ENCODE results near the gene NFU1. TPM values are rescaled to one million over a fixed set of nuclear protein-coding genes. Genes with fewer than 3 reads are reported as not detected.

NFU1 gene
- total RNA-seq, result 42.6 and 44.9 TPM in 2 replicates

GRCh38 chr2:69436938-69437750 is at the start of gene NFU1:
Gene NFU1, minus strand, starts transcription at chr2:69437435. Its CDS starts 13 bp downstream, at chr2:69437422.
- peak; percentile 98 for DNase-seq

GRCh38 chr2:69483696-69484095 is 46.5 kb upstream of the NFU1 start:
- peak; percentile 11 for DNase-seq

DNA sequence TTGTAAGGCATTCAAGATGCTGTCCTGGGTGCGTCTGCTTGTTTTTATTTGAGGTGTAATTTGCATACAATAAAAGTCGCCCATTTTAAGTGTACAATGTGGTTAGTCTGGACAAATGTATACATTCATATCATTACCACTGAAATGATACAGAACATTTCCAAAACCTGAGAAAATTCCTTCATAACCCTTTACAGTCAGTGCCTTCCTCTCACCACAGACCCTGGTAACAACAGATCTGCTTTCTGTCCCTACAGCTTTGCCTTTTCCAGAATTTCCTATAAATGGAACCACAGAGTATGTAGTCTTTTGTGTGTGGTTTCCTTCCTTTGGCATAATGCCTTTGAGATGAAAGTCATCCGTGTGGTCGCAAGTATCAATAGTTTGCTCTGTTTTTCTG is 45.8 kb upstream of the NFU1 start:
- DNase-seq, result peak; percentile 75

- peak; percentile 8 for DNase-seq
Measured at GRCh38 chr2:69482471-69482870, 45.2 kb upstream of the NFU1 start.

- no peak for DNase-seq
Measured at GRCh38 chr2:69481421-69481820, 44.2 kb upstream of the NFU1 start.

- no peak for DNase-seq
Measured at GRCh38 chr2:69477627-69478026, 40.4 kb upstream of the NFU1 start.

DNA sequence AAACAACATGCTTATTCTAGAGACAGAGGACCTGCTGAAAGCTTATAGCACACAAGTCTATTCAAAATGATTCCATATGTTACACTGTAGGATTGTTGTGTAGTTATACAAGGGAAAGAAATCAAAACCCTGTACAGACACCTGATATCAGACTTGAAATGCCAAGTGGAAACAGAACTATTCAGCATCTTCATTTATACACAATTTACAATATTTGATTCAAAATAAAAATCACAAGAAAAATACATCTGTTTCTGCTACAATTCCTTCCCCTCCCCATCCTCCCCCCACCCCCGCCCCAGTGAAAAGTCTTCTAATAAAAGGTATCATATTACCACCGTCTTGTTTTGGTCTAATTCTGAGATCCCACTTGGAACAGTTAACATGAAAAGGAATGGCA is 37.5 kb upstream of the NFU1 start:
- no peak for DNase-seq

GRCh38 chr2:69471793-69472192 is 34.6 kb upstream of the NFU1 start:
- no peak for DNase-seq

DNA sequence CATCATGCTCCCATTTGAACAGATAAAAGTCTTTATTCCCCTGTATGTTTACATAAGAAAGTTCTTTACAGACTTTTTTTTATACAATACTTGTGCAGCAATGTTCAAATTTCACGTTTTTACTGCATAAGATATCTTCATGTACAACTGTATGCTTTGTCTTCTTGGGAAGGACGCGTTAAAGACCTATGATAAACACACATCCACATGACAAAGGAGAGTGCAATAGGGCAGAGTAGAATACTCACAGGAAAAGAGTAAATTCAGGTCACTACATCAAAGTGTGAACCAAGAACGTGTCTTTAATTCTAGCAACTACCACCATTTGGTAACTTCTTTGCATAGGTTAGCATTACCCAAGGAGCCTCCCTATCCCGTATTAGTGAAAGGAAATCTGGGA is 33.7 kb upstream of the NFU1 start:
- no peak for DNase-seq

GRCh38 chr2:69469784-69470183 is 32.5 kb upstream of the NFU1 start:
- no peak for DNase-seq

- no peak for DNase-seq
Measured at GRCh38 chr2:69469375-69469774, 32.1 kb upstream of the NFU1 start.

DNA sequence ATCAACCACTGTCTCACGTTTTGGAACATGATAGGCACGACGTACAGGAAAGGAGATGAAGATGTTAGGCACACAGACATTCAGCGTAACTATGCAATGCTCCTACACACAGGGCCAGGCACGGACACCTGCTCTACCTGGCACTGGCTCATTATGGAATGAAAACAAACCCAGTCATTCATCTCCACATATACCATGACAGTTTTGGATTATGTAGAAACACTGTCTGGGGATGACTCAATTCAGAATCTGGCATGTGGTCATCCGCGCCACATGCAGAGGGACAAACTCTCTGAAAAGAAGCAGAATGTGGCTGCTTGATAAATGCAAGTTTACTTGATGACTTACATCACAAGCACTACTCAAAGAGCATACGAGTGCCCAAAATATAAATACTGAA is 29.5 kb upstream of the NFU1 start:
- DNase-seq, result no peak

GRCh38 chr2:69465513-69466456 is 28.6 kb upstream of the NFU1 start:
- DNase-seq, result no peak

DNA sequence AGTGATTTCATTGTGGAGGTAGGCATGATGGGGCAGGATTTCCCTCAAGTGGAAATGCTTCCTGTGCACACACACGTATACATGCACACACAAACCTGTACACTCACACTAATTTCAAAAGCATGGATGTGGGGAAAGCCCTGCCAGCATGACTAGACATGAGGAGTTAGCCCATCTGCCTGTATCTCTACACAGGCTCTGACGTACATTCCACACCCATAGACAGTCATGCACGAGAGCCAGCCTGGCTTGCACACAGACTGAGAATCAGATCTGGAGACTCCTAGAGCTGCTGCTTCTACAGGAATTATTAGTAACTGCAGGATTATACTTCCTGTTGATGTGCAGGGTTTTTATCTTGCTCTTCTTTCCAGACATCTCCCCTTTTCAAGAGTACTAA is 27.3 kb upstream of the NFU1 start:
- no peak for DNase-seq

GRCh38 chr2:69462780-69463179 is 25.5 kb upstream of the NFU1 start:
- no peak for DNase-seq

GRCh38 chr2:69461404-69461803 is 24.2 kb upstream of the NFU1 start:
- DNase-seq, result no peak

GRCh38 chr2:69459936-69460335 is 22.7 kb upstream of the NFU1 start:
- DNase-seq, result no peak

GRCh38 chr2:69456950-69457445 is 19.8 kb upstream of the NFU1 start:
- no peak for DNase-seq

- no peak for DNase-seq
Measured at GRCh38 chr2:69456154-69456553, 18.9 kb upstream of the NFU1 start.

DNA sequence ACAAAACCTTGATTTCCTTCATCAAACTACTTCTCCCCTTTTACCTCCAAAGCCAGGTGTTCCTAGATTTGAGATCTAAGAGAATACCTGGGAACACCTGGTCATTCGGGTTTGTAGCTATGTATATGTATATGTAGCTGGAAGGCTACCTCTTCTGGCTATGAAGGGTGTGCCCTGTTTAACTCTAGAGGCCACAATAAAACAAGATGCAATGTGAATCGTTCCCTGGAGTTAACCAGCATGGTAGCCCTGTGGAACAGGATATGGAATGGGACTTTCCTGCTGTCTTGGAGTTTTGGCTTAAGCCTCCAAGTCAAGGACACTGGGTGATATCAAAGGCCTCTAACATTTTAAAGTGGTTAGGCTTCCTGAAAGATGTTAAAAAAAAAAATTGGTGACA is 17.7 kb upstream of the NFU1 start:
- DNase-seq, result no peak

DNA sequence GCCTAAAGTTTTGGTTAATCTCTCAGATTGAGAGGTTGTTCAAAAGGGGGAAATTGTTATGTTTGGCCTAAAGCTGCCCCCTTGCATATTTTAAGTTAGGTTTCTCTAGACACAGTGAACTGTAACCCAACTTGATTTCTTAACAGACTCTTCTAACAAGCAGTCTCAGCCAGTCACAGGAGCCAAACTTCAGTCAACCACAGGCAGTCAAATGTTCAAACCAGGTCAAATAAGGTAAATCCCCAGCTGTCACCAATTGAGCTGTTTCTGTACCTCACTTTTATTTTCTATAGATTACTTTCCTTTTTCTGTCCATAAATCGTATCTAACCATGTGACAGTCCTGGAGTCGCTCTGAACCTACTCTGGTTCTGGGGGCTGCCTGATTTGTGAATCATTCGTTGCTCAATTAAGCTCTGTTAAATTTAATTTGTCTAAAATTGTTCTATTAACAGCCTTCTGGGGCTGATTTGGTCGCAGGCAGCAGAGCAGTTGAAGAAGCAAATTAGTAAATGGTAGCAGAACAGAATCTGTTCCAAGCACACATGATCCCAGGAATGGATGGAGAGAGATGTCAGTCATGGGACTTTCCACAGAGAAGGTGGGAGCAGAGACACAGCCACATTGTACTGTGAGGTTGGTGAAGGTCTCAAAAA is 16.4 kb upstream of the NFU1 start:
- no peak for DNase-seq

DNA sequence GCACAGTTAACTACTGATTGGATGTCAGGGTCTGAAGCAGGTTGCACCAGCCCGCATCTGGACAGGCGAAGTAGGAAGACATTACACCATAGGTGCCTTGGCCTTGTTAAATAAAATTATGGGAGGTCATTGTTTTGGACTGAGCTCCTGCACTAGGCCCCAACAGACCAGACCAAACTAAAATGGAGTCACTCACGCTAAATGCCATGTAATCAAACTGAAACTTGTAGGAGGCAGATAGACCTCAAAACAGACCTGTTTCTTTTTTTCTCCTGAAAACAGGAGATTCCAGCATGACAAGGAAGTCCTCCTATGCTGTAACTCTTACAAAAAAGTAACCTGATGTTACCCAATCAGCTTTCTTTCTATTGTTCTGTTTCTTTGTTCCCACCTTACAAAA is 15.5 kb upstream of the NFU1 start:
- no peak for DNase-seq

Data from dermis blood vessel endothelial cell (primary cell).